ENCODE results near the gene HDAC4. TPM values are rescaled to one million over a fixed set of nuclear protein-coding genes. Genes with fewer than 3 reads are reported as not detected.

Gene HDAC4
- total and polyA plus RNA-seq, 2 donors (not counting 1 experiment from before 2014, with no cell fraction given), result 13.5 to 46.0 TPM

DNA sequence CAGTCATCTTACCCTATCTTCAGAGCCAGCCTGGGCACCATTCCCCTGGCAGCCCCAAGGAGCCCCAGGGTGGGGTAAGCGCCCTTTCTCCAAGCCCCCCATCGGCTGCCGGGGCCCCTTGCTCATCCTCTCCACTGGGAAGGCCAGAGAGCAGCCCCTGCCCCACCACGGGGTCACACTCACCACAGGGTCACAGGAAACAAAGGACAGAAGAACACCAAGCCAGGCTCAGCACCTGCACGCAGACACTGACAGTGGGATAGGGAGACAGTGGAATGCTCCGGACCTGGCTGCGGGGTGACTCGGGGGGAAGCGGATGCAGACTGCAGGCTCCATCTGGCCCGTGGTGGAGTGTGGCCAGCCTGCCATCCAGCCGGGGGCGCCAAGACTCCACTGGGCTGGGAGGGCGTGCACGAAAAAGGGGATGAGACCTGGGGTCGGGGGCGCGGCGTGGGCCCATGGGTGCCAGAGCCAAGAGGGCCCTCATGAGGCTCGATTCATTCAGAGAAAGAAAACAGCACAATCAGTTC, 21.1 kb downstream of the HDAC4 start:
- DNase-seq (no peak), ATAC-seq (ENCODE audit: low read depth) (no peak)
- H3K36me3 ChIP-seq (replicated peaks in 1 of 2; ENCODE audit: control extremely low read depth in 1 of 2, control insufficient read depth in 1 of 2, extremely low read depth in 1 of 2, insufficient read depth in 2 of 2, low read length in 1 of 2), result no peaks in the 10 kb centered on the region
- POLR2A ChIA-PET, result interaction anchor here (2.1 to 3.8 kb wide), 2 partner anchors 10 to 21 kb away, joined by 13 to 18 read pairs; partner anchors contain the start of gene HDAC4
- H4K20me1 ChIP-seq (ENCODE audit: control insufficient read depth, insufficient read depth, low read length, poor library complexity, severe bottlenecking), result no peaks in the 10 kb centered on the region
- intact Hi-C loops (cut with micrococcal nuclease), result loop anchor here (5.0 kb wide), 2 partner anchors 87 to 112 kb away; no protein-coding TSS in a partner anchor
- H3K9me3 Mint-ChIP-seq (ENCODE audit: insufficient read depth), result no peaks in the 10 kb centered on the region
- H3K4me2 ChIP-seq (replicated peaks; ENCODE audit: low read depth, low read length, poor library complexity, severe bottlenecking), result no peak overlapping the region
- H3K4me3 ChIP-seq (ENCODE audit: control extremely low read depth in 1 of 5, extremely low read depth in 1 of 5, insufficient read depth in 1 of 5, low read depth in 2 of 5, low read length in 4 of 5), result no peak overlapping the region
- no peak for TF ChIP-seq EZH2 (IDR thresholded peaks at IDR 0.05; ENCODE audit: borderline replicate concordance, insufficient read depth, low read depth, low read length, poor library complexity, severe bottlenecking)
- TF ChIP-seq, protein P1, sequence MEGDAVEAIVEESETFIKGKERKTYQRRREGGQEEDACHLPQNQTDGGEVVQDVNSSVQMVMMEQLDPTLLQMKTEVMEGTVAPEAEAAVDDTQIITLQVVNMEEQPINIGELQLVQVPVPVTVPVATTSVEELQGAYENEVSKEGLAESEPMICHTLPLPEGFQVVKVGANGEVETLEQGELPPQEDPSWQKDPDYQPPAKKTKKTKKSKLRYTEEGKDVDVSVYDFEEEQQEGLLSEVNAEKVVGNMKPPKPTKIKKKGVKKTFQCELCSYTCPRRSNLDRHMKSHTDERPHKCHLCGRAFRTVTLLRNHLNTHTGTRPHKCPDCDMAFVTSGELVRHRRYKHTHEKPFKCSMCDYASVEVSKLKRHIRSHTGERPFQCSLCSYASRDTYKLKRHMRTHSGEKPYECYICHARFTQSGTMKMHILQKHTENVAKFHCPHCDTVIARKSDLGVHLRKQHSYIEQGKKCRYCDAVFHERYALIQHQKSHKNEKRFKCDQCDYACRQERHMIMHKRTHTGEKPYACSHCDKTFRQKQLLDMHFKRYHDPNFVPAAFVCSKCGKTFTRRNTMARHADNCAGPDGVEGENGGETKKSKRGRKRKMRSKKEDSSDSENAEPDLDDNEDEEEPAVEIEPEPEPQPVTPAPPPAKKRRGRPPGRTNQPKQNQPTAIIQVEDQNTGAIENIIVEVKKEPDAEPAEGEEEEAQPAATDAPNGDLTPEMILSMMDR (IDR thresholded peaks at IDR 0.05), result no peak
- over 99% methylated on average over 19 of the region's 19 CpGs for WGBS (ENCODE audit: insufficient coverage)
- peaks cover 19 to 50% of the 10 kb centered on the region in 2 donors for H3K4me1 ChIP-seq (ENCODE audit: control insufficient read depth in 2 of 2, insufficient read depth in 2 of 2, low read length in 2 of 2)
- peaks cover 45% of the 10 kb centered on the region for H3K4me1 Mint-ChIP-seq
- H3K9ac ChIP-seq (ENCODE audit: low read length), result no peak overlapping the region
- H2AFZ ChIP-seq (ENCODE audit: insufficient read depth, low read depth, low read length, poor library complexity, severe bottlenecking), result no peak overlapping the region
- H3K27ac ChIP-seq (ENCODE audit: low read length in 2 of 2), result no peak overlapping the region
- H3K9me3 ChIP-seq (ENCODE audit: control extremely low read depth in 1 of 3, control insufficient read depth in 2 of 3, insufficient read depth in 1 of 3, low read length in 2 of 3), result no peaks in the 10 kb centered on the region
- CTCF ChIA-PET, result interaction anchor here (1.3 to 4.8 kb wide), 7 partner anchors 9 to 127 kb away, joined by 3 to 28 read pairs (median 12); no protein-coding TSS in a partner anchor
- peak overlapping the region; percentile 56 for H3K27ac Mint-ChIP-seq
- H3K79me2 ChIP-seq (ENCODE audit: control insufficient read depth, insufficient read depth, low read length), result peaks cover 66% of the 10 kb centered on the region
- H3K4me3 Mint-ChIP-seq, result peak overlapping the region; percentile 26
- no peaks in the 10 kb centered on the region for H3K27me3 Mint-ChIP-seq
- H3K27me3 ChIP-seq (replicated peaks in 1 of 4; ENCODE audit: control extremely low read depth in 1 of 4, control insufficient read depth in 3 of 4, insufficient read depth in 4 of 4, low read length in 3 of 4), result no peaks in the 10 kb centered on the region

DNA sequence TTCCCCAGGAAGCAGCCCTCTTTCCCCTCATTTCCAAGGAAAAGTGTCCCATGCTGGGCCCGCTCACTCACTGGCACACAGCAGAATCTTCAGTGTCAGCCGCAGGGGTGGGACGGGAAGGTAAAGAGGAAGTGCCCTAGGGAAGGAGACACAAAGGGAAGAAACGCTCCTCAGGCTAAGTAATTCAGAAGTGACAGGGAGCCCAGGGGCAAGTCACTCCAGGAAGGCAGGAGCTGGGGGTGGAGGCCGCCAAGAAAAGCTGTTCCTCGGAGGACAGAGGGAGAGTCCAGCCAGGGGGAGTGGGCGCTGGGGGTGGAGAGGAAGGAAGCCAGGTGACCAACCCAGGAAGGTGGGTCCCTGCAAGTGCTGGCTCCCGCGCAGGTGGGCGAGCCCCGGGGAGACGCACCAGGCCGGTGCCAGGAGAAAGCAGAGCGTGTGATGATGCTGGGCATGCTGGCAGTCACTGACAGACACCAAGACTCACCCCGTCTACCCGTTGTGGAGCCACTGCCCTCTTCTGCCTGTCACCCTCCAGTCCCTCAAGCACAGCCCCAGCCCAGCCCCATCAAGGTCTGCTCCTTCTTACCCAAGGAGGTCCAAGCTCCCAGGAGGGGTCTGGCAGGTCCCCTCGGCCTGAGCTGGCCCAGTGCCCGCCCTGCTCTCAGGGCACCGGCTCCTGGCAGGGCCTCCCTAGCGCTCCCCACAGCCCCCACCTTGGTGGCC, 21.7 kb downstream of the HDAC4 start:
- no peak for ATAC-seq (ENCODE audit: low read depth)
- no peaks in the 10 kb centered on the region for H3K9me3 Mint-ChIP-seq (ENCODE audit: insufficient read depth)
- Histone ChIP-seq H2AFZ (ENCODE audit: insufficient read depth, low read depth, low read length, poor library complexity, severe bottlenecking) (no peak overlapping the region), H3K4me1 (ENCODE audit: control insufficient read depth in 2 of 2, insufficient read depth in 2 of 2, low read length in 2 of 2) (peaks cover 19 to 50% of the 10 kb centered on the region in 2 donors), H3K4me3 (ENCODE audit: control extremely low read depth in 1 of 5, extremely low read depth in 1 of 5, insufficient read depth in 1 of 5, low read depth in 2 of 5, low read length in 4 of 5) (no peak overlapping the region), H3K9me3 (ENCODE audit: control extremely low read depth in 1 of 3, control insufficient read depth in 2 of 3, insufficient read depth in 1 of 3, low read length in 2 of 3) (no peaks in the 10 kb centered on the region), H3K27me3 (replicated peaks in 1 of 4; ENCODE audit: control extremely low read depth in 1 of 4, control insufficient read depth in 3 of 4, insufficient read depth in 4 of 4, low read length in 3 of 4) (no peaks in the 10 kb centered on the region), H4K20me1 (ENCODE audit: control insufficient read depth, insufficient read depth, low read length, poor library complexity, severe bottlenecking) (no peaks in the 10 kb centered on the region), H3K79me2 (ENCODE audit: control insufficient read depth, insufficient read depth, low read length) (peaks cover 61% of the 10 kb centered on the region), H3K36me3 (replicated peaks in 1 of 2; ENCODE audit: control extremely low read depth in 1 of 2, control insufficient read depth in 1 of 2, extremely low read depth in 1 of 2, insufficient read depth in 2 of 2, low read length in 1 of 2) (no peaks in the 10 kb centered on the region), H3K27ac (ENCODE audit: low read length in 2 of 2) (no peak overlapping the region), H3K4me2 (replicated peaks; ENCODE audit: low read depth, low read length, poor library complexity, severe bottlenecking) (no peak overlapping the region), H3K9ac (ENCODE audit: low read length) (no peak overlapping the region)
- H3K27me3 Mint-ChIP-seq, result no peaks in the 10 kb centered on the region
- CTCF ChIA-PET, result interaction anchor here (3.0 to 4.8 kb wide), 3 partner anchors 9 to 24 kb away, joined by 12 to 27 read pairs (median 15); no protein-coding TSS in a partner anchor
- peak overlapping the region; percentile 5 for H3K4me3 Mint-ChIP-seq
- peaks cover 45% of the 10 kb centered on the region for H3K4me1 Mint-ChIP-seq
- TF ChIP-seq, protein P1 (IDR thresholded peaks at IDR 0.05), result no peak
- no peak for TF ChIP-seq EZH2 (IDR thresholded peaks at IDR 0.05; ENCODE audit: borderline replicate concordance, insufficient read depth, low read depth, low read length, poor library complexity, severe bottlenecking)
- intact Hi-C loops (cut with micrococcal nuclease), result no loop called here
- DNase-seq, result no peak
- WGBS (ENCODE audit: insufficient coverage), result 97% methylated on average over 19 of the region's 20 CpGs
- POLR2A ChIA-PET, result interaction anchor here (3.8 kb wide), 1 partner anchor 22 kb away, joined by 18 read pairs; the partner anchor contains the start of gene HDAC4
- H3K27ac Mint-ChIP-seq, result peak overlapping the region; percentile 41
